CD14-positive monocyte (primary cell): ENCODE data around the gene SERPINB1. TPM values are rescaled to one million over a fixed set of nuclear protein-coding genes. Genes with fewer than 3 reads are reported as not detected.

Experiments
- DNase-seq, 3 donors: peaks; one replicate each; pipeline ENCODE4 v3.0.0-alpha.2; 2011 to 2022
- H2AFZ ChIP-seq: 2 replicates; pipeline ENCODE4 v1.6.0; 2012; ENCODE audit warnings: mild to moderate bottlenecking, low read depth, low read length, inconsistent platforms; ENCODE audit not compliant: insufficient read depth, poor library complexity, severe bottlenecking
- H3K27ac ChIP-seq, 2 donors: 1 replicate in 1 of 2; 2 replicates in 1 of 2; pipeline ENCODE4 v1.5.1; 2012 to 2013; ENCODE audit warnings: low read length in 2 of 2, control low read depth in 1 of 2, inconsistent platforms in 1 of 2, low read depth in 1 of 2, mild to moderate bottlenecking in 1 of 2
- H3K27me3 ChIP-seq, 2 donors: one replicate each; pipeline versions ENCODE4 v1.6.0 to v1.6.1; 2011 to 2013; ENCODE audit warnings: low read length in 2 of 2; ENCODE audit not compliant: control insufficient read depth in 2 of 2, insufficient read depth in 2 of 2
- H3K36me3 ChIP-seq, 2 donors: replicated peaks in 1 of 2; 1 replicate in 1 of 2; 2 replicates in 1 of 2; pipeline versions ENCODE4 v1.5.1 to v1.6.1; 2012 to 2013; ENCODE audit warnings: low read length in 2 of 2, control low read depth in 1 of 2, inconsistent platforms in 1 of 2, mild to moderate bottlenecking in 1 of 2; ENCODE audit not compliant: insufficient read depth in 2 of 2, control insufficient read depth in 1 of 2
- H3K4me1 ChIP-seq, 2 donors: 1 replicate in 1 of 2; 2 replicates in 1 of 2; pipeline versions ENCODE4 v1.5.1 to v1.6.1; 2012 to 2013; ENCODE audit warnings: low read length in 2 of 2, control low read depth in 1 of 2, inconsistent platforms in 1 of 2, mild to moderate bottlenecking in 1 of 2, moderate library complexity in 1 of 2; ENCODE audit not compliant: insufficient read depth in 2 of 2, control insufficient read depth in 1 of 2
- H3K4me2 ChIP-seq: replicated peaks from 2 replicates; pipeline ENCODE3; 2012; ENCODE audit warnings: low read length, moderate library complexity, mild to moderate bottlenecking; ENCODE audit not compliant: poor library complexity, severe bottlenecking; ENCODE audit errors: extremely low read depth
- H3K4me3 ChIP-seq, 3 experiments: fragments of 200-600 bp in 1 of 3; sonication (generic) in 1 of 3; replicated peaks in 1 of 3; 1 replicate in 2 of 3; 2 replicates in 1 of 3; pipeline ENCODE4 v1.5.1; 2011 to 2013; ENCODE audit warnings: low read length in 3 of 3, mild to moderate bottlenecking in 3 of 3, control low read depth in 2 of 3, low read depth in 2 of 3, inconsistent platforms in 1 of 3, moderate library complexity in 1 of 3
- H3K79me2 ChIP-seq: 2 replicates; pipeline ENCODE4 v1.6.0; 2012; ENCODE audit warnings: mild to moderate bottlenecking, control low read depth, inconsistent platforms, low read length, moderate library complexity; ENCODE audit not compliant: insufficient read depth
- H3K9ac ChIP-seq: 2 replicates; pipeline ENCODE4 v1.6.0; 2017; ENCODE audit warnings: low read length, mild to moderate bottlenecking; ENCODE audit not compliant: insufficient read depth, poor library complexity, severe bottlenecking
- H3K9me3 ChIP-seq, 2 donors: replicated peaks in 1 of 2; 1 replicate in 1 of 2; 2 replicates in 1 of 2; pipeline versions ENCODE4 v1.5.1 to v1.6.1; 2012 to 2013; ENCODE audit warnings: low read length in 2 of 2, control low read depth in 1 of 2; ENCODE audit not compliant: control insufficient read depth in 1 of 2, insufficient read depth in 1 of 2
- H4K20me1 ChIP-seq: 2 replicates; pipeline ENCODE4 v1.6.0; 2012; ENCODE audit warnings: mild to moderate bottlenecking, low read length, control low read depth, moderate library complexity; ENCODE audit not compliant: insufficient read depth
- H3K27ac Mint-ChIP-seq, 7 donors: one replicate each; pipeline ENCODE4 v1.8.0; 2020; ENCODE audit warnings: mild to moderate bottlenecking in 7 of 7, mixed read lengths in 7 of 7, moderate library complexity in 6 of 7, inconsistent platforms in 2 of 7
- H3K27me3 Mint-ChIP-seq, 3 donors: one replicate each; pipeline ENCODE4 v1.8.0; 2021 to 2022; ENCODE audit warnings: low read depth in 3 of 3, mild to moderate bottlenecking in 3 of 3, mixed read lengths in 3 of 3, moderate library complexity in 3 of 3, inconsistent platforms in 1 of 3
- H3K36me3 Mint-ChIP-seq, 2 donors: one replicate each; pipeline ENCODE4 v1.8.0; 2020; ENCODE audit warnings: mixed read lengths in 2 of 2, inconsistent platforms in 1 of 2, mild to moderate bottlenecking in 1 of 2
- H3K4me1 Mint-ChIP-seq: one replicate; pipeline ENCODE4 v1.8.0; 2020; ENCODE audit warnings: mild to moderate bottlenecking, mixed read lengths
- H3K4me3 Mint-ChIP-seq, 2 donors: one replicate each; pipeline ENCODE4 v1.8.0; 2020; ENCODE audit warnings: mild to moderate bottlenecking in 2 of 2, mixed read lengths in 2 of 2, moderate library complexity in 1 of 2
- H3K9me3 Mint-ChIP-seq, 7 donors: one replicate each; pipeline ENCODE4 v1.8.0; 2020 to 2022; ENCODE audit warnings: mixed read lengths in 7 of 7, mild to moderate bottlenecking in 6 of 7, moderate library complexity in 6 of 7, inconsistent platforms in 2 of 7
- WGBS: methylation state at CpG from one replicate; pipeline ENCODE4 v1.1.5; 2013; ENCODE audit warnings: missing lambda C conversion rate; ENCODE audit not compliant: insufficient coverage; 5-methylcytosine and 5-hydroxymethylcytosine counted together
- intact Hi-C, 2 donors: fragments of 100-400 bp; cut with micrococcal nuclease; formaldehyde crosslinking; loops; one replicate each; pipeline versions ENCODE4 v1.15.0 to v1.15.1; 2023
- polyA plus RNA-seq, 3 donors: library from polyadenylated mRNA; depleted of rRNA in 1 of 3; unstranded in 2 of 3; stranded (reverse) in 1 of 3; fragments of 300-500 nt in 2 of 3; fragments of >200 nt in 1 of 3; fragmentation: Illumina TruSeq in 2 of 3; gene quantifications; 1 replicate in 2 of 3; 2 replicates in 1 of 3; pipeline ENCODE4 v1.2.3, GENCODE V29; 2012 to 2021
- TF ChIP-seq, protein P1 (sequence below): fragments of 200-600 bp; IDR thresholded peaks from one replicate; pipeline ENCODE4 v1.8.0; 2022; ENCODE audit warnings: antibody characterized with exemption, mild to moderate bottlenecking

Gene SERPINB1
- polyA plus RNA-seq, 3 donors = 126 to 307 (median 306) TPM

DNA sequence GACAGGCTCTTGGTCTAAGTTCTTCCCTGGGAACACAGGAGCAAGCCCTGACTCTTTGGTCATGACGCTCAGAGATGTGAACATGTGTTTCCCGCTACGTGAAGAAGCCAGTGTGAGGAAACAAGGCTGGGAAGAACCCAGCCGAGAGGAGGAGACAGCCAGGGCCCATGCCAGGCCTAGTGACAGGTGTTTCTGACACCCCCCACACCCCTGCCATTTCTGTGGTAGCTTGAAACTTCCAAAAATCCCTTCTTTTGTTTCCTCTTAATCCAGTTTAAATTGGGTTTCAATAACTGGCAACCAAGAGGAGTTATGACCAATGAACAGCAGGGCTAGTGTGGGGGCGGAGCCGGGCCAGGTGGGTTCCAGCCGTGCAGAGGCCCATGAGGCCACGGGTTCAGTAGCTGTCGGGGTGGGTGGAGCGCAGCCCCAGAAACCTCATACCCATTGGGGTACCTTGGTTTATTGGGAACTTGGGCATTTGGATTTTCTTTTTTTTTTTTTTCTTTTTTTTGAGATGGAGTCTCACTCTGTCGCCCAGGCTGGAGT is 43.0 kb downstream of the SERPINB1 start:
- TF ChIP-seq, protein P1, sequence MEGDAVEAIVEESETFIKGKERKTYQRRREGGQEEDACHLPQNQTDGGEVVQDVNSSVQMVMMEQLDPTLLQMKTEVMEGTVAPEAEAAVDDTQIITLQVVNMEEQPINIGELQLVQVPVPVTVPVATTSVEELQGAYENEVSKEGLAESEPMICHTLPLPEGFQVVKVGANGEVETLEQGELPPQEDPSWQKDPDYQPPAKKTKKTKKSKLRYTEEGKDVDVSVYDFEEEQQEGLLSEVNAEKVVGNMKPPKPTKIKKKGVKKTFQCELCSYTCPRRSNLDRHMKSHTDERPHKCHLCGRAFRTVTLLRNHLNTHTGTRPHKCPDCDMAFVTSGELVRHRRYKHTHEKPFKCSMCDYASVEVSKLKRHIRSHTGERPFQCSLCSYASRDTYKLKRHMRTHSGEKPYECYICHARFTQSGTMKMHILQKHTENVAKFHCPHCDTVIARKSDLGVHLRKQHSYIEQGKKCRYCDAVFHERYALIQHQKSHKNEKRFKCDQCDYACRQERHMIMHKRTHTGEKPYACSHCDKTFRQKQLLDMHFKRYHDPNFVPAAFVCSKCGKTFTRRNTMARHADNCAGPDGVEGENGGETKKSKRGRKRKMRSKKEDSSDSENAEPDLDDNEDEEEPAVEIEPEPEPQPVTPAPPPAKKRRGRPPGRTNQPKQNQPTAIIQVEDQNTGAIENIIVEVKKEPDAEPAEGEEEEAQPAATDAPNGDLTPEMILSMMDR = no peak
- Histone ChIP-seq H3K4me1 (peaks cover 61 to 62% of the 10 kb centered on the region in 2 donors), H2AFZ (no peak overlapping the region), H3K27me3 (no peaks in the 10 kb centered on the region), H3K4me2 (no peak overlapping the region), H3K79me2 (peaks cover 10% of the 10 kb centered on the region), H3K36me3 (no peaks in the 10 kb centered on the region), H3K9me3 (no peaks in the 10 kb centered on the region), H3K4me3 (no peak overlapping the region), H3K9ac (no peak overlapping the region), H3K27ac (peak overlapping the region in 1 of 2 donors; percentile 95), H4K20me1 (no peaks in the 10 kb centered on the region)
- H3K36me3 Mint-ChIP-seq = no peaks in the 10 kb centered on the region
- 50% methylated on average over 8 of the region's 11 CpGs for WGBS
- peaks cover 0 to 4% (median 0%) of the 10 kb centered on the region in 7 donors for H3K9me3 Mint-ChIP-seq
- no peak for DNase-seq
- peaks cover 65% of the 10 kb centered on the region for H3K4me1 Mint-ChIP-seq
- no peaks in the 10 kb centered on the region for H3K27me3 Mint-ChIP-seq
- peak overlapping the region; percentile 6 to 99 (median 84) for H3K27ac Mint-ChIP-seq
- no peak overlapping the region for H3K4me3 Mint-ChIP-seq
- intact Hi-C loops = no loop called here

DNA sequence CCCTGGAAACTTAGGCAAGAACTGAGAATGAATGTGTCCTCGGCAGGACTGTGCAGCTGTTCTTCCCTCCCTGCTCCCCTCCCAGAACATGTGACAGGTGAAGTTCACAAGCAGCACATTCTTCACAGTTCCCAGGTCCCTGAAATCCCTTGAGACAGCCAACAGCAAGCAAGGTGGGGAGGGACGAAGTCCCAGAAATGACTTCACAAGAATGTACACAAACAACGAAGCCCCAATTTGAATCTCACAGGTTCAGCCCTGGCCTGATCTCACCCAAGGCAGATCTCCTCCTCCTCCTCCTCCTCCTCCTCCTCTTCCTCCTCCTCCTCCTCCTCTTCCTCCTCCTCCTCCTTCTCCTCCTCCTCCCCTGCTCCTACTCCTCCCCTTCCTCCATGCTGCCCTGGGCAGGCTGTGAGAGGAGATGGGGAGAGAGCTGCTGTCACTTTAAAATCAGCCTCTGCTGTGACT is 44.1 kb downstream of the SERPINB1 start:
- H3K27ac Mint-ChIP-seq = peak overlapping the region; percentile 97 to 100 (median 99)
- intact Hi-C loops = loop anchor here in 1 of 2 donors (1.0 kb wide), 1 partner anchor 41 kb away; no protein-coding TSS in a partner anchor
- Histone ChIP-seq H3K27me3 (no peaks in the 10 kb centered on the region), H3K79me2 (peaks cover 10% of the 10 kb centered on the region), H3K9ac (no peak overlapping the region), H3K27ac (peak overlapping the region; percentile 94 to 95), H3K4me1 (peaks cover 72 to 73% of the 10 kb centered on the region in 2 donors), H3K4me2 (peak overlapping the region; percentile 27), H3K36me3 (no peaks in the 10 kb centered on the region), H4K20me1 (no peaks in the 10 kb centered on the region), H3K9me3 (no peaks in the 10 kb centered on the region), H2AFZ (no peak overlapping the region), H3K4me3 (peak overlapping the region in 1 of 3 experiments; percentile 13)
- 0% methylated on average over 1 of the region's 3 CpGs for WGBS
- DNase-seq = no peak
- peaks cover 0 to 2% of the 10 kb centered on the region in 2 donors for H3K36me3 Mint-ChIP-seq
- no peak overlapping the region for H3K4me3 Mint-ChIP-seq
- peaks cover 0 to 4% (median under 1%) of the 10 kb centered on the region in 3 donors for H3K27me3 Mint-ChIP-seq
- TF ChIP-seq, protein P1 = no peak
- H3K9me3 Mint-ChIP-seq = peaks cover 0 to 4% (median 0%) of the 10 kb centered on the region in 7 donors
- H3K4me1 Mint-ChIP-seq = peaks cover 76% of the 10 kb centered on the region
